MCF 10A (cell line): Measurements from ENCODE around the gene C9. TPM values are rescaled to one million over a fixed set of nuclear protein-coding genes. Genes with fewer than 3 reads are reported as not detected.

Source experiments
- BruUV-seq: library from RNA; stranded (reverse); fragments of 400-500 nt; replicated peaks from 2 replicates; lab custom pipeline; 2021; lab: Mats Ljungman, UMichigan
- CTCF ChIA-PET: fragments of 300-600 bp; sonication (Branson Sonifier 250); formaldehyde crosslinking; extraction: SDS; loops from one replicate; lab custom pipeline; 2021; ENCODE audit warnings: antibody characterized with exemption, inconsistent platforms; lab: Yijun Ruan, JAX
- POLR2A ChIA-PET: fragments of 300-600, 350-650 bp; sonication (Branson Sonifier 250); formaldehyde crosslinking; extraction: SDS; loops from one replicate; lab custom pipeline; 2020; ENCODE audit warnings: antibody characterized with exemption, inconsistent platforms; lab: Yijun Ruan, JAX
- DNase-seq: peaks from one replicate; pipeline ENCODE4 v3.0.0-alpha.2; 2018; ENCODE audit not compliant: unreplicated experiment
- H3K27ac Mint-ChIP-seq: one replicate; pipeline ENCODE4 v1.8.0; 2022; ENCODE audit warnings: mild to moderate bottlenecking, low read depth, mixed read lengths; ENCODE audit not compliant: unreplicated experiment
- H3K27me3 Mint-ChIP-seq: one replicate; pipeline ENCODE4 v1.8.0; 2022; ENCODE audit warnings: mixed read lengths; ENCODE audit not compliant: insufficient read depth, unreplicated experiment
- H3K36me3 Mint-ChIP-seq: one replicate; pipeline ENCODE4 v1.8.0; 2022; ENCODE audit warnings: mild to moderate bottlenecking, moderate library complexity, mixed read lengths; ENCODE audit not compliant: insufficient read depth, unreplicated experiment
- H3K4me1 Mint-ChIP-seq: one replicate; pipeline ENCODE4 v1.8.0; 2022; ENCODE audit warnings: mixed read lengths; ENCODE audit not compliant: insufficient read depth, unreplicated experiment
- H3K4me3 Mint-ChIP-seq: one replicate; pipeline ENCODE4 v1.8.0; 2022; ENCODE audit warnings: mild to moderate bottlenecking, moderate library complexity, mixed read lengths; ENCODE audit not compliant: unreplicated experiment
- H3K9me3 Mint-ChIP-seq: one replicate; pipeline ENCODE4 v1.8.0; 2022; ENCODE audit warnings: mixed read lengths; ENCODE audit not compliant: unreplicated experiment
- intact Hi-C: fragments of 100-400 bp; cut with micrococcal nuclease; formaldehyde crosslinking; loops from 2 replicates; pipeline ENCODE4 v1.14.1; 2022
- total RNA-seq: library from RNA; stranded (reverse); gene quantifications from 2 replicates; pipeline ENCODE4 v1.2.3, GENCODE V29; 2022
- TF ChIP-seq, protein P1 (sequence below): fragments of 200-600 bp; IDR thresholded peaks from one replicate; pipeline ENCODE4 v1.8.0; 2022; ENCODE audit warnings: antibody characterized with exemption, mild to moderate bottlenecking; ENCODE audit not compliant: unreplicated experiment

The C9 gene
- total RNA-seq, 1 experiment from 2014 or later: not detected

GRCh38 chr5:39349484-39349883 is 14.8 kb downstream of the C9 start:
- no peaks in the 10 kb centered on the region for H3K4me1 Mint-ChIP-seq
- ChIA-PET POLR2A (no interaction called here), CTCF (no interaction called here)
- H3K4me3 Mint-ChIP-seq: no peak overlapping the region
- H3K27ac Mint-ChIP-seq: no peak overlapping the region
- intact Hi-C loops: no loop called here
- TF ChIP-seq, protein P1, sequence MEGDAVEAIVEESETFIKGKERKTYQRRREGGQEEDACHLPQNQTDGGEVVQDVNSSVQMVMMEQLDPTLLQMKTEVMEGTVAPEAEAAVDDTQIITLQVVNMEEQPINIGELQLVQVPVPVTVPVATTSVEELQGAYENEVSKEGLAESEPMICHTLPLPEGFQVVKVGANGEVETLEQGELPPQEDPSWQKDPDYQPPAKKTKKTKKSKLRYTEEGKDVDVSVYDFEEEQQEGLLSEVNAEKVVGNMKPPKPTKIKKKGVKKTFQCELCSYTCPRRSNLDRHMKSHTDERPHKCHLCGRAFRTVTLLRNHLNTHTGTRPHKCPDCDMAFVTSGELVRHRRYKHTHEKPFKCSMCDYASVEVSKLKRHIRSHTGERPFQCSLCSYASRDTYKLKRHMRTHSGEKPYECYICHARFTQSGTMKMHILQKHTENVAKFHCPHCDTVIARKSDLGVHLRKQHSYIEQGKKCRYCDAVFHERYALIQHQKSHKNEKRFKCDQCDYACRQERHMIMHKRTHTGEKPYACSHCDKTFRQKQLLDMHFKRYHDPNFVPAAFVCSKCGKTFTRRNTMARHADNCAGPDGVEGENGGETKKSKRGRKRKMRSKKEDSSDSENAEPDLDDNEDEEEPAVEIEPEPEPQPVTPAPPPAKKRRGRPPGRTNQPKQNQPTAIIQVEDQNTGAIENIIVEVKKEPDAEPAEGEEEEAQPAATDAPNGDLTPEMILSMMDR: no peak
- H3K9me3 Mint-ChIP-seq: no peaks in the 10 kb centered on the region
- no peak for DNase-seq
- H3K36me3 Mint-ChIP-seq: no peaks in the 10 kb centered on the region
- BruUV-seq: no TSS peak
- H3K27me3 Mint-ChIP-seq: no peaks in the 10 kb centered on the region

GRCh38 chr5:39342460-39342859 is 21.8 kb downstream of the C9 start:
- H3K4me1 Mint-ChIP-seq: no peaks in the 10 kb centered on the region
- intact Hi-C loops: no loop called here
- POLR2A ChIA-PET: no interaction called here
- TF ChIP-seq, protein P1: no peak
- H3K9me3 Mint-ChIP-seq: no peaks in the 10 kb centered on the region
- CTCF ChIA-PET: no interaction called here
- BruUV-seq: no TSS peak
- H3K27ac Mint-ChIP-seq: no peak overlapping the region
- H3K27me3 Mint-ChIP-seq: no peaks in the 10 kb centered on the region
- peaks cover 6% of the 10 kb centered on the region for H3K36me3 Mint-ChIP-seq
- H3K4me3 Mint-ChIP-seq: no peak overlapping the region
- no peak for DNase-seq

DNA sequence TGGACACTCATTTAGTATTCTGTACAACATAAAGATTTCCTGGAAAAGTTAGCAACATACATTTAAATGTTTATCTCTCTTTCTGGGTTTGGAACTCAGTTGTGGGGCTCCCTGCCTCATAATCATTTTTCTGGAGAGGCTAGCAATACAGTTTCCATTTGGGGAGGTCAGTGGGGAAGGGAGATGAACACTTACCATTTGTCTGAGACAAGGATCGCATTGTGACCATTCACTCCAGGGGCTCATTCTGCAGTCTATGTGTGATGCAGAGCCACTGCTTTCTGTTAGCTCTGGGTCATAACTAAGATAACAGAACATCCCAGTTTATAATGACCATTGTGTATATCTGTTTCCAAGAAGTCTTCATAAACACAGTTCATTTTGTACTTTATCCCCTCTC is 22.4 kb downstream of the C9 start:
- H3K9me3 Mint-ChIP-seq: no peaks in the 10 kb centered on the region
- intact Hi-C loops: no loop called here

DNA sequence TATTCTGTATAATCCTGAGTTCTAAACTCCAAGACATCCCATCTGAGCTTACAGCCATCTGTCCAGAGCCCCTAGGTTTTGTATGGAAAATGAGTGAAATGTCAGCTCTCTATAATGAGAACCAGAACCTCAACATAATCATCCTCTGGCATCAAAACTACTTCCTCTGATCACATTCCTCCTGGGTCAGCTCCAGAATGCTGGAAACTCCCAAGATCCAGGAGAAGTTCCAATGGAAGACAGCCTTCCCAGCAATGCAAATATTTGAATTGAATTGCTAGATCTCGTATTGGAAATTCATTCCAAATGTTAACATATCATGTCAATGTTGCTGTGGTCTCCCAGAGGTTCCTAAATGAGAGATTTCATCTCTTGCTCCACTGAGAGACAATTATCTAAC is 23.8 kb downstream of the C9 start:
- Mint-ChIP-seq H3K27me3 (no peaks in the 10 kb centered on the region), H3K4me1 (no peaks in the 10 kb centered on the region), H3K4me3 (no peak overlapping the region), H3K9me3 (no peaks in the 10 kb centered on the region), H3K36me3 (peaks cover 6% of the 10 kb centered on the region), H3K27ac (no peak overlapping the region)
- CTCF ChIA-PET: no interaction called here
- TF ChIP-seq, protein P1: no peak
- BruUV-seq: no TSS peak
- intact Hi-C loops: no loop called here
- POLR2A ChIA-PET: no interaction called here
- DNase-seq: no peak

More for the DNA sequence above, 22.4 kb downstream of the C9 start:
- POLR2A ChIA-PET: no interaction called here
- H3K27me3 Mint-ChIP-seq: no peaks in the 10 kb centered on the region
- no peaks in the 10 kb centered on the region for H3K4me1 Mint-ChIP-seq
- BruUV-seq: no TSS peak
- TF ChIP-seq, protein P1: no peak
- H3K27ac Mint-ChIP-seq: no peak overlapping the region
- CTCF ChIA-PET: no interaction called here
- peaks cover 6% of the 10 kb centered on the region for H3K36me3 Mint-ChIP-seq
- no peak for DNase-seq
- H3K4me3 Mint-ChIP-seq: no peak overlapping the region
